Ramos (cell line): ENCODE measurements around the gene APBB1IP.
"Not testable (repeated sequence)": the region's sequence is repeated elsewhere in the genome, so short reads cannot be mapped to it uniquely, and the experiment has no call there.

Source experiments
- in situ Hi-C: fragments of 300-500 bp; cut with MboI; formaldehyde crosslinking; loops from one replicate; pipeline ENCODE4 v1.14.3; 2022; ENCODE audit warnings: low sequenced_read_pairs; ENCODE audit not compliant: unreplicated experiment

Gene APBB1IP

GRCh38 chr10:26604320-26605093 is 166.4 kb downstream of the APBB1IP start:
- in situ Hi-C loops: not testable (repeated sequence)

- in situ Hi-C loops: not testable (repeated sequence)
Measured at GRCh38 chr10:26606389-26606877, 168.3 kb downstream of the APBB1IP start.

- in situ Hi-C loops: no loop called here
Measured at GRCh38 chr10:26612151-26612915, 174.2 kb downstream of the APBB1IP start.
